Measurements from ENCODE around the gene UQCC5. TPM values are rescaled to one million over a fixed set of nuclear protein-coding genes. Genes with fewer than 3 reads are reported as not detected.
A peak's percentile ranks its signal among the peaks of the same experiment; 100 is the strongest.

The UQCC5 gene
- total RNA-seq, 2 experiments from 2014 or later, result 2.8 to 8.3 TPM

- H3K36me3 ChIP-seq (ENCODE audit: insufficient read depth, low read length), result peaks cover 54% of the 10 kb centered on the region
- Mint-ChIP-seq H3K9me3 (no peaks in the 10 kb centered on the region), H3K36me3 (ENCODE audit: low read depth) (peaks cover 70% of the 10 kb centered on the region), H3K4me1 (ENCODE audit: low read depth) (peaks cover 8% of the 10 kb centered on the region), H3K4me3 (no peak overlapping the region), H3K27ac (peak overlapping the region; percentile 10), H3K27me3 (no peaks in the 10 kb centered on the region)
- no peak for TF ChIP-seq CTCF (IDR thresholded peaks at IDR 0.05)
- no peak for DNase-seq
- H3K4me1 ChIP-seq (ENCODE audit: insufficient read depth, low read length), result no peaks in the 10 kb centered on the region
- POLR2A ChIA-PET, result interaction anchor here (0.6 to 1.7 kb wide), 3 partner anchors 11 to 1955 kb away, joined by 3 to 4 read pairs (median 3); partner anchors contain the start of gene UQCC5
- no peaks in the 10 kb centered on the region for H3K9me3 ChIP-seq (ENCODE audit: control insufficient read depth in 1 of 2, insufficient read depth in 1 of 2, low read length in 2 of 2)
- H3K27me3 ChIP-seq (ENCODE audit: control insufficient read depth in 1 of 2, insufficient read depth in 2 of 2, low read length in 2 of 2), result no peaks in the 10 kb centered on the region
- CTCF ChIA-PET, result interaction anchor here (1.1 kb wide), 1 partner anchor 11 kb away, joined by 3 read pairs; the partner anchor contains the start of gene UQCC5
- H3K27ac ChIP-seq (ENCODE audit: low read depth in 1 of 2, low read length in 2 of 2), result no peak overlapping the region
- no peak overlapping the region for H3K4me3 ChIP-seq (ENCODE audit: low read length)
- intact Hi-C loops (cut with DNase I, micrococcal nuclease), result no loop called here
- ATAC-seq (ENCODE audit: poor library complexity), result no peak
These were observed 10.7 kb downstream of the UQCC5 start for GRCh38 chr3:52547143-52547542.

- Histone ChIP-seq H3K4me1 (ENCODE audit: insufficient read depth, low read length) (no peaks in the 10 kb centered on the region), H3K27me3 (ENCODE audit: control insufficient read depth in 1 of 2, insufficient read depth in 2 of 2, low read length in 2 of 2) (no peaks in the 10 kb centered on the region), H3K27ac (ENCODE audit: low read depth in 1 of 2, low read length in 2 of 2) (no peak overlapping the region), H3K9me3 (ENCODE audit: control insufficient read depth in 1 of 2, insufficient read depth in 1 of 2, low read length in 2 of 2) (no peaks in the 10 kb centered on the region), H3K36me3 (ENCODE audit: insufficient read depth, low read length) (peaks cover 68% of the 10 kb centered on the region), H3K4me3 (ENCODE audit: low read length) (no peak overlapping the region)
- ChIA-PET POLR2A (no interaction called here), CTCF (no interaction called here)
- Mint-ChIP-seq H3K9me3 (no peaks in the 10 kb centered on the region), H3K27me3 (no peaks in the 10 kb centered on the region), H3K4me1 (ENCODE audit: low read depth) (no peaks in the 10 kb centered on the region), H3K27ac (no peak overlapping the region), H3K36me3 (ENCODE audit: low read depth) (peaks cover 76% of the 10 kb centered on the region), H3K4me3 (no peak overlapping the region)
- intact Hi-C loops (cut with DNase I, micrococcal nuclease), result no loop called here
- TF ChIP-seq CTCF (IDR thresholded peaks at IDR 0.05), result no peak
- DNase-seq, result no peak
- no peak for ATAC-seq (ENCODE audit: poor library complexity)
These were observed 14.7 kb downstream of the UQCC5 start for GRCh38 chr3:52551118-52551517.

- Histone ChIP-seq H3K9me3 (ENCODE audit: control insufficient read depth in 1 of 2, insufficient read depth in 1 of 2, low read length in 2 of 2) (no peaks in the 10 kb centered on the region), H3K36me3 (ENCODE audit: insufficient read depth, low read length) (peaks cover 58% of the 10 kb centered on the region), H3K27me3 (ENCODE audit: control insufficient read depth in 1 of 2, insufficient read depth in 2 of 2, low read length in 2 of 2) (no peaks in the 10 kb centered on the region), H3K4me3 (ENCODE audit: low read length) (no peak overlapping the region), H3K4me1 (ENCODE audit: insufficient read depth, low read length) (no peaks in the 10 kb centered on the region), H3K27ac (ENCODE audit: low read depth in 1 of 2, low read length in 2 of 2) (no peak overlapping the region)
- intact Hi-C loops (cut with DNase I, micrococcal nuclease), result no loop called here
- no peak for TF ChIP-seq CTCF (IDR thresholded peaks at IDR 0.05)
- ChIA-PET POLR2A (no interaction called here), CTCF (no interaction called here)
- H3K9me3 Mint-ChIP-seq, result no peaks in the 10 kb centered on the region
- DNase-seq, result no peak
- no peak overlapping the region for H3K27ac Mint-ChIP-seq
- no peak overlapping the region for H3K4me3 Mint-ChIP-seq
- no peaks in the 10 kb centered on the region for H3K27me3 Mint-ChIP-seq
- ATAC-seq (ENCODE audit: poor library complexity), result no peak
- H3K4me1 Mint-ChIP-seq (ENCODE audit: low read depth), result no peaks in the 10 kb centered on the region
- H3K36me3 Mint-ChIP-seq (ENCODE audit: low read depth), result peaks cover 81% of the 10 kb centered on the region
These were observed 15.7 kb downstream of the UQCC5 start for GRCh38 chr3:52552089-52552488.

Data from CD4-positive, alpha-beta T cell (primary cell).